Effector CD8-positive, alpha-beta T cell (primary cell): ENCODE measurements around the gene DOK6.

Experiments
- DNase-seq: peaks from one replicate; lab custom pipeline; 2025; lab: John Stamatoyannopoulos, UW

DOK6 gene

DNA sequence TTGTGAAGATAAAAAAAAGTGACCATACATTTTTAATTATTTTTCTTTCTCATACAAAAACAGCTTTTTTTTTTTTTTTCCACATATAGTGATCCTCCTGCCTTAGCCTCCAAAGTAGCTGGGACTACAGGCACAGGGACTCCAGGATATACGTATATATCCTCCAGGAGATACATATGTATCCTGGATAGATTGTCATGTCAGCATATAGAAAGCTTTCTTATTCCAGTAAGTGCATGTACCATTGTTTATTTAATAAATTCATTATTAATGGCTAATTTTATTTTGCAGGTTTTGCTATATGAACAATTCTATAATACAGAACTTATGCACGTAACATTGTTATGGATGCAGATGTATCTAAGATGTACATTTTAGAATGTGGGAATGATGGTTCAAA lies 138.7 kb downstream of the DOK6 start:
- DNase-seq: no peak

DNA sequence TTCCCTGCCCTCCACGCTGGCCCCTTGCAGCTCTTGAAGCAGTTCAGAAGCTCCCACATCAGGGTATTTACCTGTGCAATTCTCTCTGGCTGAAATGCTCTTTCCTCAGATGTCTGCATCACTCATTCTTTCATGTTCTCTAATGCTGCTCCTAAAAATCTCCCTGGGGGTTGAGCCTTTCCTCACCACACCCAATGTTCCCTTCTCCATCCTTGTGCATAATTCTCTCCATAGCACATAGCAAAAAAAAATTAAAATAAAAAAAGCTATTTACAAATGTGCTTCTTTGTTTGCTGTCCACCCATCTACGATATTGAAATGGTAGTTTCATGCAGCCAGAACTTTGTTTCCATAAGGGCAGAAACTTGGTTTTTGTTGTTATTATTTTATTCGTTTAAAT lies 155.5 kb downstream of the DOK6 start:
- no peak for DNase-seq

DNA sequence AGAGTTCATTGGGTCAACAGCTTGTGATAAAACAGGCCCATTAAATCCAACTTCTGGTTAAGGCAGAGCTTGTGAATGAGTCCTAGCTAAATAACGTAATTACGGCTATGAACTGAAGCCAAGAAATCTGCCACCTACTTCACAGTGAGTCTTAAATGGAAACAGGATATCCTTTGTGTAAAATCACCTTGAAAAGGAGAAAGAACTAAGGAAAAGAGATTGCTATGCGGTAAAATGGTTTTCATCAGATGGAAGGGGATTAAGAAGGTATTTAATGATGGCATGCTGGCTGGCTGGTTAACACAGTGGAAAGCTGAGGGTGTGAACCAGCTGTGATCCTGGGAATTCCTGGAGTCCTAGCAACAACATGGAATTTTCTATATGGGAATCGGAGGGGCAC lies 156.6 kb downstream of the DOK6 start:
- no peak for DNase-seq

DNA sequence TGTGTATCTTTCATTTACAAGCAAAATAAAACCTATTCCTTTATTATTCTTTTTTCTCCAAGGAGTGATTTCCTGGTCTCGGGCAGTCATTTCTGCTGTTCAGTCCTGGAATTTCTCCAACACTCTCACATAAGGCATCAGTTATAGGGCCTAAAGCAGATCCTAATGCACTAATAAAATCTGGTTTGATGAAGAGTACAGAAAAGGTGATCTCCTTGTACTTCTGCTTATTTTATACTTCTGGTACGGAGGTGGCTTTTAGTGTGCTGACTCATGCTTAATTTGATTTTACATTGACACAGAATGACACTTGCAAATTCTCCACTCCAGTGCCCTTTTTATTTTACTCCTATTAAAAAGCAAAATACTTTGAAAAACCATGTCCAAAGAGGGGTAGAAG lies 157.4 kb downstream of the DOK6 start:
- no peak for DNase-seq

DNA sequence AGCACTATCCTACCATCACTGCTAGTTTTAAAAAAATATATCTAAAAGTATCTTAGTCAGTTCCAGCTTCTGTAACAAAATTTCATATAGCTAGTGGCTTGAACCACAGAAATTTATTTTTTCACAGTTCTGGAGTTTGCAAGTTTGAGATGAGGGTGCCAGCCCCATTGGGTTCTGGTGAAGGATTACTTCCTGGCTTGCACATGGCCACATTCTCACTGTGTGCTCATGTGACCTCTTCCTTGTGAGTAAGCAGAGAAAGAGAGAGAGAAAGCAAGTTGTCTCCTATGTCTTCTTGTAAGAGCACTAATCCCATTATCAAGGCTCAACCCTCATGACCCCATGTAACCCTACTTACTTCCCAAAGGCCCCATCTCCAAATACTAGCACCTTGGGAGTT lies 158.9 kb downstream of the DOK6 start:
- DNase-seq: no peak

DNA sequence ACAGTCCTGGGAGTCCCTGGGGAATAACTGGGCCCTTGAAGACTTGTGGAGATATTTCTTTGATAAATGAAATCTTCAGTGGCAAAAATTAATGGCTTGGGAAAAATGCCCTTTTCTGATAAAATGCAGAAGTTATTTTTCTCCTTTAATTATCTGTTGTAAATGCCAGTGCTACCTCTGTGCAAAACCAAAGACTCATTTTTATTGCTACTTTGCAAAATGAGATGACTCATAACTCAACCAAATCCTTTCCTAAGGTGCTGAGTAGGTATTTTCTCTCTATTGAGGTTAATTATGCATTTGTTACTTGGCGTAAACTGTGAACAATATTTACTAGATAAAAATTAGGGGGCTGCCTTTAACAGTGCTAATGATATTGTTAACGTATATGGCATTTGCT lies 163.9 kb downstream of the DOK6 start:
- DNase-seq: no peak

DNA sequence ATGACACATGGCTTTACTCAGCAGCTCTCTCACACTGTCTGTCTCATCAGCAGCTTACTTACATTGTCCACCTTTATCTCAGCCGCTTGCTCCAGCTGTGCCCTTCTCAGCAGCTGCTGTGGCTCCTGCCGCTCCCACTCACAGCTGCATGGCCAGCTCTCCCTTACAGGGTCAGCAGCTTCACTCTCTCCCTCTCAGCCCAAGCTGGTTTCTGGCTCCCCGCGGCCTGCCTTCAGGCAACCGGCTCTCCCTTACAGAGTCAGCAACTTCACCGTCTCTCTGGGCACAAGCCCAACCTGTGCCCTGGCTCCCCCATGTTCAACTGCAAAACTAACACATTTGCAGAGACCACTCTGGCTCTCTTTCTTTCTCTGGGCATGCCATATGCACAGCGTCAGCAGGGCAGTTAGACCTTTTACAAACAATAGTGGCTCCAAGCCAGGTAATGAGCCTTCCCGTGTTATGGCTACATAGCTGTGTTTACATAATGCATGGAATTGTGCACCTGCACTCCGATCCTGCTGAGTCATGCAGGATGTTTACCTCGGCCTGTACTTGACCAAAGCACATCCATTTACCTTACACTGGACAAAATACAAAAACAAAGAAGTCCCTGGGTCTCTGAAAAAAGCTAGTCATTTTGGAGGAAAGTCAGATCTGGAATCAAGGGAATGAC lies 167.3 kb downstream of the DOK6 start:
- no peak for DNase-seq

DNA sequence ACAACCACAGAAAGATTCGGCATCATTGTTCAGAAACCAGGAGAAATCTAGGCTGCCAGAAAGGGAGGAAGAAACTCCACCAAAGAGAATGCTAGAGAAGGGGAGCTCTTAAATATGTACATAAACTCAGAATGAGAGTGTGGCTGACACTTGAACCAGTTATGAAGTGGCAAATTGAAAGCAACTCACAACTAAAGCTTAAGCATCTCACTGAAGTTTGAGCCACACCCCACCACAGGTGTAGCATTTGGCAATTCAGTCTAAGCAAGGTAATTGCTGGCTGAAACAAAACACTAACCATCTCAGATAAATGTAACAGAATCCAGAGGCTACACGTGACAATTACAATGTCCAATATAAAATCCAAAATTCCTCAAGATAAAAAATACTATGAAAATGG lies 168.4 kb downstream of the DOK6 start:
- no peak for DNase-seq

DNA sequence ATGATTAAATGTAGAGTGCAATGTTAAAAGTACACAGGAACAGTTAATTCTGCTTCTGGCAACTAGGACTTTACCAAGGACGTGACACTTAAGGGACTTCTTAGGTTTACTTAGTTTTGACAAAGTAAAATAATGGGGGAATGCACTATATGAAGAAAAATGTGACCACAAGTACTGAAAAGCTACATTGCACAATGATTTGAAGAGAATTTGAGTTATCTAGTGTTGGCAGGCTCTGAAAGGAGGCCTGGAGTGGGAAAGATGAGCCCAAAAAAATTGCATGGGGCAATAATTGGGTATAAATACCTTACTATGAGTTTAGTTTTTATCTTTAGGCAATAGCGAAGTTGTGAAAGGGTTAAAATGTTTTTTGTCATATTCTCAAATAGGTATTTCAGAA lies 173.7 kb downstream of the DOK6 start:
- no peak for DNase-seq

DNA sequence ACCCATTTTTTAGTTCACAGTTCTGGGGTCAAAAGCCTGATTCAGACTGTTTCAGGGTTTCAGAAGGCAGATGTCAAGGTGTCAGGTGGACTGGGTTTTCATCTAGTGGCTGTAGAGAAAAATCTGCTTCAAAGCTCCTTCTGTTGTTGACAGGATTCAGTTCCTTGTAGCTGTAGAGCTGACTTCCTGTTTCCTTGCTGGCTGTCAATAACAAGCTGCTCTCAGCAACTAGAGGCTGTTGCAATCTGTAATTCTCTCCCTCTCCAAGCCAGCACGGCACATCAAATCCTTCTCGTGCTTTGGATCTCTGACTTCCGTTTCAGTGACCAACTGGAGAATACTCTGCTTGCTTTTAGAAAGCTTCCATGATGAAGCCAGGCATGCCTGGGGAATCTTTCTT lies 179.4 kb downstream of the DOK6 start:
- DNase-seq: no peak

DNA sequence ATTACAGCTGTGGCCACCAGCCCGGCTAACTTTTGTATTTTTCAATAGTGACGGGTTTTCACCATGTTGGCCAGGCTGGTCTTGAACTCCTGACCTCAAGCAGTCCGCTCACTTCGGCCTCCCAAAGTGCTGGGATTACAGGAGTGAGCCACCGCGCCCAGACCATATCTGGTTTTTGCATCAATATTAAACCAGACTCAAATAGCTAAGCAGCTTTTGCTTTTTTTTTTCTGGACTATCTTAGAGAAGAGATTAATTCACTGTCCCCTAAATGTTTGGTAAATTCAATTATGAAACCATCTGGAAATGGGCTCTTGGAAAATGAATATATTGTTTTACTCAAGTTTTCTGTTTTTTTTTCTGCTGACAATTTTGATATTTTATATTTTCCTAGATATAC lies 183.7 kb downstream of the DOK6 start:
- DNase-seq: no peak

DNA sequence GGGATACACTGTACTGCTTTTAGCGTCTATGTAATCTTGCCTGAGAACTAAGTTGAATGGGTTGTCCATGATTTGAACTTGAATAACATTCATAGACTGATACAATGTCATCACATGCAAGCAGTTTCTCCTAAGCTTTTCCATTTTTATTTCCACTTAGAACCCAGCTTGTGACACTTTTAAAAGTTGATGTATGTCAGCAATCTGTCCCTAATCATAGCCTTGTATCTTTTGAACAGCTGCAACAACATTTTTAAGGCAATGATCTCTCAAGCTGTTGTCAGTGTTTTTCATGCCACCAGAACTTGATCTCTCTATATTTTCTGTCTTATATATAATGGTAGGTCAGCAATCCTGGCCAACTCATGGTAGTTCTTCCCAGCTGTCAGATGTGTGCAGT lies 185.0 kb downstream of the DOK6 start:
- no peak for DNase-seq

DNA sequence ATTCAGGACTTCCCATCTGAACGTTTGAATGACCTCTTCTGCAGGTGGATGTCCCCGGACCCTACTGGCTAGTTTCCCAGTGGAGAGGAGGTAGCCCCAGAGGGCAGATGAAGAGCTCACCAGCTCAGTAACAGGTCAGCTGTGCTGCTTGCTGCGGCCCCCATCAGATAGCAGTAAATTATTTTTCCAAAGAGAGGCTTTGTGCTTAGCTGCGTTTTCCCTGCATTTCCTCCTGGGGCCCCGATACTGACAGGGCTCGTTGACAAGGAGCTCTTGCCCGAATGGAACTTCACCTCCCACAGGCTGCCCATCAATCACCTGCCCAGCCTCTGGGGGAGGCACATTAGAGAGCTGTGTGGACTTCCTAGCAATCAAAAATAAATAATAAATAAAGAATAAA lies 185.8 kb downstream of the DOK6 start:
- DNase-seq: no peak

DNA sequence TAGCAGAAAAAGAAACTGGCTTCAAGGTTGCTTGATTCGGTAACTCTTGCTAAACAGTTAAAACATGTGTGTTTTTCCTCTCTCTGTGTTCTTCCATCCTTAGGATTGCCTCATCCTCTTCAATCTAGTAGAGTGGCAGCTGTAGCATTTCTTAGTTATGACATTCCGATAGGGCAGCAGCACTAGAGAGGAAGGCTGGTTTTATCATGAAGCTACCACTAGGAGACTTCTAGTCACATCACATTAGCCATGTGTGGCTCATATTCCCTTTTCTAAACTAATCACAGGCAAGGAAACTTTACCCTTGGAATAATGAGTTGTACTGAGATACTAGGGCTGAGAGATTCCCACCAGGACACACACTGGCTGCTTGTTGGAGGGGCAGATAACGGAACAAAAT lies 187.6 kb downstream of the DOK6 start:
- DNase-seq: no peak

DNA sequence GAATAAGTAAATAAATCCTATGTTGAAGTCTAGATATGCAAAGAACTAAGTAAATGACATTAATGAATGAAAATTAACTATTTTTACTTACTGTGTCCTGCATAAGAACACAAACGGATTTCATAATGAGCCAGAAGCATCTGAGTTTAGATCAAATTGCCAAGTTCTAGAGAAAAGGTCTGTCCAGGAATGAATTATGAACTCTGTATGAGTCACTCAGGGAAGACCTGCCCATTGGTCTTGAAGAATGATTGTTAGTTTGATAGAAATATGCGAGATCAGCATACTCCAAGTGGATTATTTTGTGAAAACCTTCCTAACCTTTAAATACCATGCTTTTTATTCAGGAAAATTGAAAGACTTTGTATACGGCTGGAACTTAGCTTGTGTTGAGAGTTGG lies 189.5 kb downstream of the DOK6 start:
- DNase-seq: no peak

DNA sequence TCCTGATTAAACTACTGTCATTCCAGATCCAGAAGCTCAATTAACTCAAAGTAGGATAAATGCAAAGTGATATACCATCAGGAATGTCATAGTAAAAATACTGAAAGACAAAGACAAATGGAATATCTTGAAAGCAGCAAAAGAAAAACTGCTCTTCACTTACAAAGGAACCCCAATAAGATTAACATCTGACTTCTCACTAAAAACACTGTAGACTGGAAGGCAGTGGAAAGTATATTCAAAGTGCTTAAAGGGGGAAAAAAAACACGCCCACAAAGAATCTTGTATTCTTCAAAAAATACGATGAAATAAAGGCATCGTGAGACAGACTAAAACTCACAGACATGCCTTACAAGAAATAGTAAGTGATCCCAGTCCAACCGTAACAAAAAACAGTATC lies 195.7 kb downstream of the DOK6 start:
- no peak for DNase-seq

DNA sequence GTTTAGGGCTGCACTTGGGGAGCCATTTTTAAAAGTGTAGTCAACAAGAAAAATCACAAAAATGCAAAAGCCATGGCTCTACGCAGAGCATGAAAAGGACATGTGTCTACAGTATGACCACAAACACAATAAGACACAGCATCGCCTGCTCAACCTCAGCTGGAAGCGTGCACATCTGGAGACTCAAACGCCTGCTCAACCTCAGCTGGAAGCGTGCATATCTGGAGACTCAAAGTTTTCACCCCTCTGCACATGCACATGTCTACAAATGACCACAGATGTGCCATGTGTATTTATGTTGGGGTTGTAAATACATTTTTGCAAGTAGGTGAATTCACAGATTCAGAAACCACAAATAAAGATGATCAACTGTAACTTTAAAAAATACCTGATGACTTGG lies 196.9 kb downstream of the DOK6 start:
- no peak for DNase-seq

DNA sequence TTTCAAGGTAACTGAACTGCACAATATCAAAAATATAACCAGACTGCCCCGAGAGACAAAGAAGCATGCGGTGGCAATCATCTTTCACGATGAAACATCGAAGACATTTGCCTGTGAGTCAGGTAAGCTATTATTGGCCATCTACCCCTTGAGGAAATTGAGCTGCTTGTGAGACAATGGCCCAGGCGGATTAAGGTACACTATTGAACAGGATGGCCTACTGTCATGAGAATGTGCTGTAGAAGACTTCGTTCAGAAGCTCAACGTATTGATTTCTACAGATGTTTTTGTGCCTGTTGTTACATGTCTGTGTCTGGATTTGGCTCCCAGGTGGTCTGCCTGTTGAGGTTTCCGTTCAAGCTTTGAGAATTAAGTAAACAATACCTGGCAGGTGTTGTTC lies 198.7 kb downstream of the DOK6 start:
- DNase-seq: no peak

DNA sequence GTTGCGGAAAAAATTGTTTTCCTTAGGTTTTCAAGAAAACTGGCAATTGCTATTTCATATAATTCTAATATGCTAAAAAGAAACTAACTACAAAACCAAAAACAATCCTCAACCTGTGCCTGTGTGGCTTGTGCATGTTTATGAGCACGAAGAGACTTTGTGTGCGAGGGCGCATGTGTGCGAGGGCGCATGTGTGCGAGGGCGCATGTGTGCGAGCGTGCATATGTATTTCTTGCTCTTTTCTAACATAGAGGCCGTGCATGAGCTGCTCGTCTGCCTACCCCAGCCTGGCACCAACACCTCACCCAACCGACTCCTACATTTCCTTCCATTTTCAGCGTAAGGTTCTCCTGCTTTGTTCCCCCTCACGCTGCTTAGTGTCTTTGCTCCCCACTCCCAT lies 211.6 kb downstream of the DOK6 start:
- DNase-seq: no peak

DNA sequence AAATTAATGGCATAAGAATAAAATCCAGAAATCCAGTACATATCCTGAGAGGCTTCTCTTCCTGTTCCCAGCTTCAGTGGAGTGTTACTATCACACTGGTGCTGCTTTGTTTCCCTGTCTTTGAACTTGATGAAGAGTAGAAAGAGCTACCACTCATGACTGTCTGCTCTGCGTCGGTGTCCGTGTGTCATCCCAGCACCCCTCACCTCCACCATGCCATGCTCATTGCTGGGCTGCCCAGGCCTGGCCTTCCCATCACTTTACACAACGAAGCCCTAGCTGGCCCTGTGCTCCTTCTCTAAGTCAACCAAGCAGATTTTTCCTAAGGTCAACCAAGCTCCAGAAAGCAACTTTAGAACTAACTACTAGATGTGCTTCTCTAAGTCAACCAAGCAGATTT lies 215.4 kb downstream of the DOK6 start:
- DNase-seq: no peak

DNA sequence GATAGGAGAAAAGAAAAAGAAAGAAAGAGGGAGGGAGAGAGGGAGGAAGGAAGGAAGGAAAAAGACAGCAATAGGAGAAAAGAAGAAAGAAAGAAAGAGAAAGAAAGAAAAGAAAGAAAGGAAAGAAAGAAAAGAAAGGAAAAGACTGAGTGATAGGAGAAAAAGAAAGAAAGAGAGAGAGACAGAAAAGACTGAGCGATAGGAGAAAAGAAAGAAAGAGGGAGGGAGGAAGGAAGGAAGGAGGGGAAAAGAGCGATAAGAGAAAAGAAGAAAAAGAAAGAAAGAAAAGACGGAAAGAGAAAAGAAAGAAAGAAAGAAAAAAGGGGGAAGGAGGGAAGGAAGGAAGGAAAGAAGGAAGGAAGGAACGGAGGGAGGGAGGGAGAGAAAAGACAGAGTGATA lies 216.7 kb downstream of the DOK6 start:
- no peak for DNase-seq

DNA sequence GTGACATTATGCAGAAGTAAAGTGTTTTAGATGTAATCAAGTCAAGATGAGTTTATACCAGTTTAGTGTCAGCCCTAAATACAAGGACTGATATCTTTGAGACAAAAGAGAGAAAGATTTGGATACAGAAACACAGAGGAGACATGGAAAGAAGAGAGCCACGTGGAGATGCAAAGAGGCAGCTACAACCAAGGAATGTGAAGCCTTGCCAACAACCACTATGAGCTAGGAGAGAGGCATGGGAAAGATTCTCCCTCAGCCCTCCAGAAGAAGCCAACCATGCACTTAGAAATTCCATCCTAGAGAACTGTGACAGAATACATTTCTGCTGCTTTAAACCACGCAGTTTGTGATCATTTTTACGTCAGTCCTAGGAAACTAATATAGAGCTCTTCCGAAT lies 217.2 kb downstream of the DOK6 start:
- DNase-seq: no peak

DNA sequence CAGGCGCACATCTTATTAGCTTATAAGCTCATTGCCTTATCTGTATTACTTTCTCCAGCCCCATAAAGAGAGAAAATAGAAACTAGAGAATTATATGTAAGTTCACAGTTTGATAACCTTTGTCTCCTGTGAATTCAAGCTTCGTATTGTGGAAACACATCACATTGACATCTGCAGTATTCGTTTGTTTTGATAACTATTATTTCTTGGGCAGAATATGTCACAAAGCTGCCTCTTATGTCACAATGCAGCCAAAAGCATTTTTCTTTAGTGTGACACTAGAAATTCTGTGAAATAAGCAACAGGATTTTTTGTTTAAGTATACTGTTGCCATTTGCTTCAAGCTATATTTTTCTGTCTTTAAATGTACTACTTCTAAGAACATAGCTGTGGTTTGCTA lies 221.5 kb downstream of the DOK6 start:
- DNase-seq: no peak

DNA sequence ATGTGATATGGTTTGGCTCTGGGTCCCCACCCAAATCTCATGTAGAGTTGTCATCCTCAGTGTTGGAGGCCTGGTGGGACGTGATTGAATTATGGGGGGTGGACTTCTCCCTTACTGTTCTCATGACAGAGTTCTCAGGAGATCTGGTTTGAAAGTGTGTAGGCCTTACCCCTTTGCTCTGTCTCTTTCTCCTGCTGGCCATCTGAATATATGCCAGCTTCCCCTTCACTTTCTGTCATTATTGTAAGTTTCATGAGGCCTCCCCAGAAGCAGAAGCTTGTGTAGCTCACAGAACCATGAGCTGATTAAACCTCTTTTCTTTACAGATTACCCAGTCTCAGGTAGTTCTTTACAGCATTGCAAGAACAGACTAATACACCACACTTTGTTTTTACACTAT lies 222.3 kb downstream of the DOK6 start:
- no peak for DNase-seq

DNA sequence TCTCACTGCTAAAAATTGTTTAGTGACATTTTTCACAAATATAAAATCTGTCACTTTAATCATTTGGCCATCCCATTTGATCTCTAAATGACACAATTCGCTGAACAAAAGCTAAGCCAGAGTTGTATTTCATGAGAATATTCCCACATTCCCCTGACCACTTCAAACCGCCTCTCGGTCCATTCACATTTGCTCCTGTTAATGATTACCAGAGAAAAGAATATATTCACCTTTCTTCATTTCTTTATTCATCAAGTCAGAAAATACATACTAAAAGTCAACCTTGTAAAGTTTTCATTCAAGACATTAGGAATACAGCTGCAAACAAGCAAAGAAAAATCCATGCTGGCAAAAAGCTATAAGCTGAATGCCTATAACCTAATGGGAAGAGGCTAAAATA lies 225.5 kb downstream of the DOK6 start:
- DNase-seq: no peak
